ENCODE measurements around the gene NTNG1. TPM values are rescaled to one million over a fixed set of nuclear protein-coding genes. Genes with fewer than 3 reads are reported as not detected.

Gene NTNG1
- total RNA-seq, 4 donors from 2014 or later, result 0.78 to 4.2 (median 2.4) TPM

GRCh38 chr1:107141491-107142126 lies 770 bp downstream of the NTNG1 start:
- no peak for TF ChIP-seq EP300 (IDR thresholded peaks at IDR 0.05)
- no peak for TF ChIP-seq POLR2A (IDR thresholded peaks at IDR 0.05; ENCODE audit: low read depth)
- no peak for TF ChIP-seq CTCF (IDR thresholded peaks at IDR 0.05)
- no peak for TF ChIP-seq POLR2AphosphoS5 (IDR thresholded peaks at IDR 0.05)
- no peak for DNase-seq (ENCODE audit: extremely low spot score)
- WGBS, result 1% methylated on average over 20 of the region's 41 CpGs
- no peaks in the 10 kb centered on the region for H3K9me3 ChIP-seq
- H3K4me3 ChIP-seq, result peak overlapping the region; percentile 64 to 70 (median 66)
- peaks cover 0 to 4% (median 0%) of the 10 kb centered on the region in 4 donors for H3K27me3 ChIP-seq
- H3K27ac ChIP-seq (replicated peaks in 1 of 4), result peak overlapping the region in 2 of 4 donors; percentile 55 to 70
- peaks cover 15 to 31% (median 21%) of the 10 kb centered on the region in 4 donors for H3K4me1 ChIP-seq
- intact Hi-C loops (cut with DNase I), result no loop called here
- H3K36me3 ChIP-seq, result no peaks in the 10 kb centered on the region

- Histone ChIP-seq H3K27me3 (peaks cover 0 to 4% (median 0%) of the 10 kb centered on the region in 4 donors), H3K36me3 (no peaks in the 10 kb centered on the region), H3K9me3 (no peaks in the 10 kb centered on the region), H3K27ac (replicated peaks in 1 of 4) (peak overlapping the region in 1 of 4 donors; percentile 70), H3K4me1 (peaks cover 15 to 31% (median 21%) of the 10 kb centered on the region in 4 donors), H3K4me3 (peak overlapping the region; percentile 64 to 70 (median 66))
- WGBS, result 1% methylated on average over 5 of the region's 5 CpGs
- DNase-seq (ENCODE audit: extremely low spot score), result no peak
- intact Hi-C loops (cut with DNase I), result no loop called here
- TF ChIP-seq POLR2A (IDR thresholded peaks at IDR 0.05; ENCODE audit: low read depth) (no peak), EP300 (IDR thresholded peaks at IDR 0.05) (no peak), POLR2AphosphoS5 (IDR thresholded peaks at IDR 0.05) (no peak), CTCF (IDR thresholded peaks at IDR 0.05) (peak; percentile 32 to 74 (median 72))
These were observed 1.3 kb downstream of the NTNG1 start for GRCh38 chr1:107142140-107142542.

GRCh38 chr1:107142666-107143065 lies 1.8 kb downstream of the NTNG1 start:
- TF ChIP-seq EP300 (IDR thresholded peaks at IDR 0.05) (no peak), CTCF (IDR thresholded peaks at IDR 0.05) (no peak), POLR2A (IDR thresholded peaks at IDR 0.05; ENCODE audit: low read depth) (no peak), POLR2AphosphoS5 (IDR thresholded peaks at IDR 0.05) (no peak)
- intact Hi-C loops (cut with DNase I), result no loop called here
- no peaks in the 10 kb centered on the region for H3K36me3 ChIP-seq
- H3K27ac ChIP-seq (replicated peaks in 1 of 4), result no peak overlapping the region
- peaks cover 15 to 31% (median 21%) of the 10 kb centered on the region in 4 donors for H3K4me1 ChIP-seq
- no peak overlapping the region for H3K4me3 ChIP-seq
- H3K9me3 ChIP-seq, result no peaks in the 10 kb centered on the region
- DNase-seq (ENCODE audit: extremely low spot score), result no peak
- 42% methylated on average over 2 of the region's 2 CpGs for WGBS
- H3K27me3 ChIP-seq, result peaks cover 0 to 4% (median 0%) of the 10 kb centered on the region in 4 donors

- DNase-seq (ENCODE audit: extremely low spot score), result no peak
- H3K9me3 ChIP-seq, result no peaks in the 10 kb centered on the region
- H3K27ac ChIP-seq (replicated peaks in 1 of 4), result no peak overlapping the region
- TF ChIP-seq CTCF (IDR thresholded peaks at IDR 0.05), result no peak
- TF ChIP-seq EP300 (IDR thresholded peaks at IDR 0.05), result no peak
- TF ChIP-seq POLR2AphosphoS5 (IDR thresholded peaks at IDR 0.05), result no peak
- intact Hi-C loops (cut with DNase I), result no loop called here
- H3K4me1 ChIP-seq, result peaks cover 4 to 17% (median 10%) of the 10 kb centered on the region in 4 donors
- no peaks in the 10 kb centered on the region for H3K27me3 ChIP-seq
- H3K4me3 ChIP-seq, result no peak overlapping the region
- 80% methylated on average over 3 of the region's 3 CpGs for WGBS
- H3K36me3 ChIP-seq, result no peaks in the 10 kb centered on the region
These were observed 4.8 kb downstream of the NTNG1 start for GRCh38 chr1:107145637-107146036.

Measured in esophagus muscularis mucosa (tissue), 4 donors.